Activated T-cell treated with anti-CD3 and anti-CD28 coated beads, Interleukin-2, amount 50 U/mL, for 72 hours (primary cell): ENCODE measurements around the gene MATN3. TPM values are rescaled to one million over a fixed set of nuclear protein-coding genes. Genes with fewer than 3 reads are reported as not detected.

ENCODE experiments used
- ATAC-seq, 2 donors: fragments of 150-1000 bp; cut with Tn5 transposase; replicated peaks in 1 of 2; 2 replicates each; pipeline ENCODE4 v1.10.0; 2021; ENCODE audit warnings: moderate library complexity in 2 of 2, mild to moderate bottlenecking in 1 of 2
- DNase-seq, 2 donors: peaks; one replicate each; pipeline ENCODE4 v3.0.0; 2021 to 2022; ENCODE audit warnings: mixed read lengths in 1 of 2
- H3K27ac Mint-ChIP-seq: one replicate; pipeline ENCODE4 v1.8.0; 2022; ENCODE audit warnings: mild to moderate bottlenecking, moderate library complexity, mixed read lengths
- H3K27me3 Mint-ChIP-seq: one replicate; pipeline ENCODE4 v1.8.0; 2022; ENCODE audit warnings: low read depth, mixed read lengths
- H3K36me3 Mint-ChIP-seq, 2 donors: one replicate each; pipeline ENCODE4 v1.8.0; 2022; ENCODE audit warnings: mixed read lengths in 2 of 2, mild to moderate bottlenecking in 1 of 2; ENCODE audit not compliant: insufficient read depth in 2 of 2
- H3K4me1 Mint-ChIP-seq: one replicate; pipeline ENCODE4 v1.8.0; 2022; ENCODE audit warnings: low read depth, mixed read lengths
- H3K4me3 Mint-ChIP-seq, 2 donors: one replicate each; pipeline ENCODE4 v1.8.0; 2022; ENCODE audit warnings: mild to moderate bottlenecking in 2 of 2, mixed read lengths in 2 of 2, moderate library complexity in 2 of 2
- H3K9me3 Mint-ChIP-seq, 2 donors: one replicate each; pipeline ENCODE4 v1.8.0; 2022; ENCODE audit warnings: mixed read lengths in 2 of 2
- total RNA-seq, 2 donors: library from RNA; stranded (reverse); gene quantifications; one replicate each; pipeline ENCODE4 v1.2.3, GENCODE V29; 2022

MATN3 gene, protein sequence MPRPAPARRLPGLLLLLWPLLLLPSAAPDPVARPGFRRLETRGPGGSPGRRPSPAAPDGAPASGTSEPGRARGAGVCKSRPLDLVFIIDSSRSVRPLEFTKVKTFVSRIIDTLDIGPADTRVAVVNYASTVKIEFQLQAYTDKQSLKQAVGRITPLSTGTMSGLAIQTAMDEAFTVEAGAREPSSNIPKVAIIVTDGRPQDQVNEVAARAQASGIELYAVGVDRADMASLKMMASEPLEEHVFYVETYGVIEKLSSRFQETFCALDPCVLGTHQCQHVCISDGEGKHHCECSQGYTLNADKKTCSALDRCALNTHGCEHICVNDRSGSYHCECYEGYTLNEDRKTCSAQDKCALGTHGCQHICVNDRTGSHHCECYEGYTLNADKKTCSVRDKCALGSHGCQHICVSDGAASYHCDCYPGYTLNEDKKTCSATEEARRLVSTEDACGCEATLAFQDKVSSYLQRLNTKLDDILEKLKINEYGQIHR
- total RNA-seq: not detected

DNA sequence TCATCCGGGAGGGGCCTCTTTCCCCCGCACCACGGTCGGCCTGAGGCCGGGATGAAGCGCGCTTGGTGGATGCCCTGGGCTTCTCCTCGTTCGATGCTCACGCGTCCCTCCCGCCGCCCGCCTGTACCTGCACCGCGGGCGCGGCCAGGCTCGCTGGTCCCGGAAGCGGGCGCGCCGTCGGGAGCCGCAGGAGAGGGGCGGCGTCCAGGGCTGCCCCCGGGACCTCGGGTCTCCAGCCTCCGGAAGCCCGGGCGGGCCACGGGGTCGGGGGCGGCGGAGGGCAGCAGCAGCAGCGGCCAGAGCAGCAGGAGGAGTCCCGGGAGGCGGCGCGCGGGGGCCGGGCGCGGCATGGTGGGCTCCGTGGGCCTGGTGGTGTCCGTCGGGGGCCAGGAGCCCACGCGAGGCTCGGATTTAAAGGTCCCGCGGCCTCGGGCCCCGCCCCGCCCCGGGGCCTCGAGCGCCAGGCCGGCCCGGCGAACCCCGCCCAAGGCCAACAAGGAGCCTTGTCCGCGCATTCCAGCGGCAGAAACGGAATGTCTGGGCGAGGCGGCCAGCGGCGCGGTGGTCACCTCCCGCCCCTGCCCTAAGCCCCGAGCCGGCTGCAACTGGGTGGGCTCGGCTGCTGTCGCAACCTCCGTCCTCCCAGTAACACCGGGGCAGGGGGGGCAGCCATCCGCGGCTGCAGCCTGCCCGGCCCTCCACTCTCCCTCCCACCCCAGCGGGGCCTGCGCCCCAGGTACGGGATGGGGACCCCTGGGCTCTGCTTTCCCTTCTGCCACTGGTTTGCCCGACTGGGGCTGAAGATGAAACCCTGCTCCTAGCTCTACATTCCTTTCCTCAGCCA is at the start of gene MATN3:
TSS of gene MATN3 (minus strand) at position 387 of the 844 bp plus-strand sequence. CDS start at position 350, 37 bp downstream.
- no peak within 1 kb of the TSS for H3K27ac Mint-ChIP-seq
- no peaks in the 10 kb centered on the region for H3K9me3 Mint-ChIP-seq
- ATAC-seq: peak; percentile 75 to 83
- peaks cover 35% of the 10 kb centered on the region for H3K27me3 Mint-ChIP-seq
- peaks cover 0 to 4% of the 10 kb centered on the region in 2 donors for H3K36me3 Mint-ChIP-seq
- H3K4me3 Mint-ChIP-seq: peak within 1 kb of the TSS; percentile 77 to 78
- DNase-seq: peak; percentile 33 to 36
- peaks cover 12% of the 10 kb centered on the region for H3K4me1 Mint-ChIP-seq

DNA sequence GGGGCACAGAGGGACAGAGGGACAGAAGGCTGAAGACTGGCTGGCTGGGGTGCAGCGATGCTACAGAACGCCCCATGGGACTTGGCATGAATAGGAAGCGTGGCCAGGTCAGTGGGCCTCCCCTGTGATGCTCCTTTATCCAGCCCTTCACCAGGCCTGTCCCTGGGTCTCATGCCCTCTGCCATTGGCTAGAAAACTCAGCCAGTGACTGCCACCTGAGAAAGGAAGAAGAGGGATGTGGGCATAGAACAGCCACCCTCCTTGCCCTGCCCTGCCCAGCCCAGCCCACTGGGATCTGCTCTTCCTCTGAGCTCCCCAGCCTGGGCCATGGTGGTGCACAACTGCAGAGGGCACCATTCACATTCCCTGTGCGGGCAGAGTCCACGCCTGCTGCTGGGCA is 49.5 kb upstream of the MATN3 start:
- Mint-ChIP-seq H3K27ac (no peak overlapping the region), H3K9me3 (peaks cover 1 to 2% of the 10 kb centered on the region in 2 donors), H3K36me3 (peaks cover 0 to 2% of the 10 kb centered on the region in 2 donors), H3K4me3 (no peak overlapping the region), H3K27me3 (peaks cover 14% of the 10 kb centered on the region), H3K4me1 (peaks cover 10% of the 10 kb centered on the region)
- ATAC-seq (no peak), DNase-seq (no peak)

DNA sequence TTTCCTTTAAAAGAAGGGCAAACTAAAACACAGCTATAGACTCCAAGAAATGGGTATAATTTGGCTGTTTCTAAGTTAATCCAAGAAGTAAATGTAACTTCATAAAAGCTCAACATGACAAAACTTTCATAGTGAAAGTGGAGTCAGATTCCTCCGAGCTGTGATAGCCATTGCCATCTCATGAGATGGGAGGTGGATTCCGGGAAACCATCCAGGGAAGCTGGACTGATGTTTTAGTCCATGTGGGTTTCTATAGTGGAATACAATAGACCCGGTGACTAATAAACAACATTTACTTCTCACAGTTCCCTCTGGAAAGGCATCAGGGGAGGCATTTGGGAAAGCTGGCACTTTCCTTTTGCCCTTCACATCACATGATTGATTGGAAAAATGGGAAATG is 49.0 kb upstream of the MATN3 start:
- H3K36me3 Mint-ChIP-seq: peaks cover 0 to 2% of the 10 kb centered on the region in 2 donors
- no peak for DNase-seq
- no peak for ATAC-seq
- no peak overlapping the region for H3K4me3 Mint-ChIP-seq
- peaks cover 1 to 2% of the 10 kb centered on the region in 2 donors for H3K9me3 Mint-ChIP-seq
- H3K4me1 Mint-ChIP-seq: peaks cover 9% of the 10 kb centered on the region
- peaks cover 18% of the 10 kb centered on the region for H3K27me3 Mint-ChIP-seq
- H3K27ac Mint-ChIP-seq: no peak overlapping the region

DNA sequence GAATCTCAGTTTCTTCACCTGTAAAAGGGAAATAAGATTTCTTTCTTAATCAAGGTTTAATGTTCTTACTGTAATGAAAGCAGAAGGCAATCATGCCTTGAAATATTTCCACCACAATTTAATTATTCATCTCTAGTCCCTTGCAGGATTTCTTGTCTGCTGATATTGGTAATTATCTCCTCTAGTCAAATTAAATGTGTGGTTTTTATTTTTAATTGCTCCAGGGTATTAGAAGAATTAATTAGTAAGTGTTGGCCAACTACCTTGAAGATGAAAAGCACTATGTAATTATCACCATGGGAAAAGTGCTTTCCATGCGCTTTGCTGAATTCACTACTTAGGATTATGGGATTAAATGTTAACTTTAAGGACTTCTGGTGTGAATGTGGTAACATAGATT is 47.6 kb upstream of the MATN3 start:
- peaks cover 0 to 2% of the 10 kb centered on the region in 2 donors for H3K36me3 Mint-ChIP-seq
- peaks cover 30% of the 10 kb centered on the region for H3K27me3 Mint-ChIP-seq
- H3K4me1 Mint-ChIP-seq: peaks cover 7% of the 10 kb centered on the region
- H3K9me3 Mint-ChIP-seq: peaks cover 1 to 2% of the 10 kb centered on the region in 2 donors
- ATAC-seq (no peak), DNase-seq (no peak)
- H3K27ac Mint-ChIP-seq: no peak overlapping the region
- H3K4me3 Mint-ChIP-seq: no peak overlapping the region

DNA sequence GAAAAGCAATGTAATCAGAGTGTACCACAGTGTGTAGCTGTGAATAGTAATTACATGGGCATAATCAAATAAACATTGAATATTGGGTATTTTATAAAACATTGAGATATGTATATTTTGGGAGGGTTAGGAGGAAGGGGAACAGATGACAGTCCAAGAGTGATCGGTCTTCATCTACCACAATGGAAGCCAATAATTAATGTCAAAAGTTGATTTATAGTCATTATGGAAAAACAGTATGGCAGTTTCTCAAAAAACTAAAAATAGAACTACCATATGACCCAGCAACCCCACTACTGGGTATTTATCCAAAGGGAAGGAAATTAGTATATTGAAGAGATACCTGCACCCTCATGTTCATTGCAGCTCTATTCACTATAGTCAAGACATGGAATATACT is 44.8 kb upstream of the MATN3 start:
- ATAC-seq (no peak), DNase-seq (no peak)
- Mint-ChIP-seq H3K4me3 (no peak overlapping the region), H3K36me3 (no peaks in the 10 kb centered on the region), H3K27me3 (peaks cover 34% of the 10 kb centered on the region), H3K4me1 (no peaks in the 10 kb centered on the region), H3K9me3 (no peaks in the 10 kb centered on the region), H3K27ac (no peak overlapping the region)

DNA sequence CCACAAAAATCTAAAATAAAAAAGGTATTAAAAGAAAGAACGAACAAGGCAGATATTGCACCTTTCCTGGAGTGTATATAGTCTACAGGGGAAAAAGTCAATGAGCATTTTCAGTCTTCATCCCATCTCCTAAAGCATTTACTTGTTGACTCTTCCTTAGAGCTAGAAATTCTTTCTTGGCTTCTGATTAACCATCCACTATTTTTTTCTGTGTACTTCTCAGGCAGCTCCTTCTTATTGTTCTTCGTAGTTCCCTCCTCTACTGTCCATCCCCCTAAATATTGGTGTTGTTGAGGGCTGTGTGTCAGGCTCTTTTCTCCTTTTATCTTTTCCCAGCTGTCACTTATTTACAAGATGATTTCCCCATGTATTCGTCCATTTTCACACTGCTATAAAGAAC is 42.5 kb upstream of the MATN3 start:
- peaks cover 34% of the 10 kb centered on the region for H3K27me3 Mint-ChIP-seq
- H3K4me3 Mint-ChIP-seq: no peak overlapping the region
- DNase-seq (no peak), ATAC-seq (no peak)
- H3K27ac Mint-ChIP-seq: no peak overlapping the region
- no peaks in the 10 kb centered on the region for H3K9me3 Mint-ChIP-seq
- H3K36me3 Mint-ChIP-seq: peaks cover 6 to 7% of the 10 kb centered on the region in 2 donors
- peaks cover 6% of the 10 kb centered on the region for H3K4me1 Mint-ChIP-seq

DNA sequence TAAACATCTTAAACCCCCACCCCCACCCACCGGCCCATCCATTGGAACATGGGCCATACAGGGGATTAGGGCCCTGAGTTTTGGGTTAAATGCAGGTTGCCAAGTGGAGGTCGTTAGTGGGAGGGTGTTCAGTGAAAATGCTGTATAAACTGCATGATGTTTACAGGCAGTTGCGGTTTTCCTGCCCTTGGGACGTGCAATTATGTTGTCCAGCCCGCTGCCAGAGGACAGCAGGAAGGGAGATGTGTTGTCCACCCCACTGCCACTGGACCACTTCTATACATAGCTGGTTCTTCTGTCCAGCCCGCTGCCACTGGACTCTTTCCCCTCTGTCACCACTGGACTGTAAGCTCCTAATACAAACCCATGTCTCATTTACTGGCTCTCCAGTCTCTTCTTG is 41.7 kb upstream of the MATN3 start:
- Mint-ChIP-seq H3K4me3 (no peak overlapping the region), H3K36me3 (peaks cover 6 to 7% of the 10 kb centered on the region in 2 donors), H3K27ac (no peak overlapping the region), H3K27me3 (peaks cover 34% of the 10 kb centered on the region), H3K9me3 (no peaks in the 10 kb centered on the region), H3K4me1 (peaks cover 14% of the 10 kb centered on the region)
- ATAC-seq (no peak), DNase-seq (no peak)

DNA sequence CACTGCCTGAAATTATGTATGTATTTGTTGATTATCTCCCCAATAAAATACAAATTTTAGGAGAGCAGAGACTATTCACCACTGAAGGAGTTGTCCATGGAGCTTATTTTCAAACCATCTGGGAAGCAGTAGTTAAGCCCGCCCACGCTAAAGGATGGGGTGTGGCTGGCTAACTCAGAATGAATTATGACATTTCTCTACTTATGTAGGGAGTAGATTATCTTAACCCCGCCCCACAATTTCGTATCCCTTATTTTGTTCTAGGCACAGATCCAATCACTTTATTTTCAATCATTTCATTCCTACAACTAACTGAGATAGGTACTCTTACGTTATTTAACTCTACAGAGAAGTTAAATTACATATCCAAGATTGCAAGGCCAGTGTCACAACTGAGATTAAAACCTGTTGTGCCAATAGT is 40.4 kb upstream of the MATN3 start:
- Mint-ChIP-seq H3K4me1 (peaks cover 27% of the 10 kb centered on the region), H3K27ac (no peak overlapping the region), H3K36me3 (peaks cover 6 to 7% of the 10 kb centered on the region in 2 donors), H3K9me3 (no peaks in the 10 kb centered on the region), H3K27me3 (peaks cover 29% of the 10 kb centered on the region), H3K4me3 (no peak overlapping the region)
- DNase-seq (no peak), ATAC-seq (no peak)

DNA sequence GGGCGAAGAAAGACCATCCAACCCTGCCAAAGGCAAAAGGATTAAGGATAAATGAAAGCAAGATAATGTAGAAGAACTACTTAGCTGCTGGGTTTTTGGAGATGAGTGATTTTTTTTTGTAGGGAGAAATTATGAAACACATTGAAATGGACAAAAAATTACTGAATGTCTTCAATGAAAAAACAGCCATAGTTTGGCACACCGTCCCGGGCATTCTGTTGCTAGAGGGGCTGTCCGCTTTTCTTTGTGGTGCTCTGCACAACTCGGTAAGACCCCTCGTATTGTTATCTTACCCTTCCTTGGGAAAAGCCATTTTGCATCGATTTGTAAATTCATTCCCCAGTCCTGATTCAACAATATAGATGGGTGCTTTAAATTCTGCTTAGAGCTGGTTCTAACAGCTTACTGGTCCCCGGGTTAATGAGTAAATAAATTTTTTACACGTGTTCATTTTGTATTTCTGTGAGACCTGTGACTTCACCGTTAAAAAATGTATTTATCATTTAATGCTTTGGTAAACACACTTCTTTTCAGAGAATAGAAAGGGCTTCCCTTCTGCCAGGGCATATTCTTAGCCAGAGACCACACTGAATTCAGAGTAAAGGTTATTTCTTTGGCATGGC is 39.9 kb upstream of the MATN3 start:
- H3K4me1 Mint-ChIP-seq: peaks cover 29% of the 10 kb centered on the region
- ATAC-seq (no peak), DNase-seq (no peak)
- peaks cover 6 to 7% of the 10 kb centered on the region in 2 donors for H3K36me3 Mint-ChIP-seq
- H3K27me3 Mint-ChIP-seq: peaks cover 25% of the 10 kb centered on the region
- H3K4me3 Mint-ChIP-seq: no peak overlapping the region
- no peak overlapping the region for H3K27ac Mint-ChIP-seq
- H3K9me3 Mint-ChIP-seq: no peaks in the 10 kb centered on the region

DNA sequence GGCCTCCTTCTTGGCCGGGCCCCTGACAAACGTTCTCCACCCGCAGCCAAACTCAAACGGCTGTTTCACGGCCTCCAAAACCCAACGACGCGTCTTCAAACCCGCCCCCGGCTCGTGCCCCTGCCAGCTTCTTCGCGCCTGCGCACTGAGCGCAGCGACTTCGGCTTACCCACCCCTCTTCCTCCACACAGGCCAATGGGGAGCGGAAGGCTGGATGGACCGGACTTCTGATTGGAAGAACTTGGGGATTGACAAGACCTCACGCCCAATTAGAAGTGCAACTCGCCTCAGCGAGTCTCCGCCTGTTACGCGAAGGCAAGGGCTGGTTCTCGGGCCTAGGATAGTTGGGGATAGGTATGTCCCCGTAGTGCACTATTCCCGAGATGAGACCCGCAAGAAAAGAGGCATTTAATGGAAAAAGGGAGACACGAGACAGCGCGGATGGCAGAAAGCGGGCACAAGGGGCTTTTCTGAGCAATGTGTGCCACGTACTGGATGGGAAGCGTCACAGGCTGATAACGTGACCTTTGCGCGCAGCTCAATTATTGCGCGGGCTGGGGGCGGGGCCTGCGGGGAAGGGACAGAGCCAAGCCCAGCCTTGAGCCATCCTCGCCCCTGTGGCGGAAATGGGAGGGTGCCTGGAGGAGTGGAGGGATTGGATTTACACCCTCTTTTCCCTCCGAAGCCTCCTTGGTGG is 39.2 kb upstream of the MATN3 start, which contains the start of gene LAPTM4A:
TSS of gene LAPTM4A (minus strand) at position 97 of the 697 bp plus-strand sequence. CDS start 108 bp downstream, outside the sequence.
- Mint-ChIP-seq H3K4me1 (peaks cover 29% of the 10 kb centered on the region), H3K36me3 (peaks cover 6 to 7% of the 10 kb centered on the region in 2 donors), H3K9me3 (no peaks in the 10 kb centered on the region), H3K4me3 (no peak within 1 kb of the TSS), H3K27ac (no peak within 1 kb of the TSS), H3K27me3 (peaks cover 18% of the 10 kb centered on the region)
- peak; percentile 97 to 98 for DNase-seq
- peak; percentile 95 to 96 for ATAC-seq

DNA sequence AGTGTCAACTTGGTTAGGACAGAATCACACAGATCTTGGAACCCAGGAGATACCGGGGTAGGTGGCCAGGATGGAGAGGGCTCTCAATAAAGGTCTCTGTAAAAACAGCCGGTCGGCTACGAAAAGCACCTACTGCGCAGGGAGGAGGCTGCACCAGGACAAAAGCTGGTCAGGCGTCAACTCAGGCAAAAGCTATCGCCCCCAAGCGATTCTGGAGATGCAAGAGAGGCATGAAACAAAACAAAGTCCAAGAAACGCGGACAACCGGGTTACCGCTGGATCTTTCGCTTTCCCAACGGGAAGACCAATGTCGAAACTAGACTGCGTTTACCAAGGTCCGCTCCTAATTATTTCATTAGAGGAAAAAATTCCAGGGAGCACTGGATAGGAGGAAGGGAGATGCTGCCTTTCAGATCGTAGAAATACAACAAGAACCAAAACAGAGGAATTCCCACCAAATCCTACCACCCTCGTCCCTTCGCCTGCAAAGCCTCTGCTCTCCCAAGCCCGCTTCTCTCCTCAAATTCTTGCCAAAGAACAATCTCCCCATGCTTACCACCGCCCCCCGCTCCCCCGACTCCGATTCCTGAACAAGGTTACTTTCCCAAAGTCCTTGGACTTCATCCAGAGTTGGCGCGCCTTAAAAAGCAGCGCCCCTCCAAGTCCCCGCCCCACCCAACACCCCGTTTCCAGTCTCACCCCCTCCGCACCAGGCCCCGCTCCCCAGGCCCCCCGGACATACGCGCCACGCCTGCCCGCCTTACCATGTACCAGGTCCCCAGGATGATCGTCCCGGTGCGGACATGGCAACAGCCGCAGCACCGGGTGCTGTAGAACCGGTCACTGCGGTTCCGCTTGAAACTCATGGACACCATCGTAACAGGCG is 38.4 kb upstream of the MATN3 start:
- DNase-seq (peak; percentile 40 to 45), ATAC-seq (peak in 1 of 2 donors; percentile 42)
- no peak overlapping the region for H3K4me3 Mint-ChIP-seq
- H3K4me1 Mint-ChIP-seq: peaks cover 30% of the 10 kb centered on the region
- H3K36me3 Mint-ChIP-seq: peaks cover 6 to 7% of the 10 kb centered on the region in 2 donors
- no peak overlapping the region for H3K27ac Mint-ChIP-seq
- H3K27me3 Mint-ChIP-seq: peaks cover 13% of the 10 kb centered on the region
- no peaks in the 10 kb centered on the region for H3K9me3 Mint-ChIP-seq
